Measurements from ENCODE around the gene FAM151B.

The FAM151B gene

DNA sequence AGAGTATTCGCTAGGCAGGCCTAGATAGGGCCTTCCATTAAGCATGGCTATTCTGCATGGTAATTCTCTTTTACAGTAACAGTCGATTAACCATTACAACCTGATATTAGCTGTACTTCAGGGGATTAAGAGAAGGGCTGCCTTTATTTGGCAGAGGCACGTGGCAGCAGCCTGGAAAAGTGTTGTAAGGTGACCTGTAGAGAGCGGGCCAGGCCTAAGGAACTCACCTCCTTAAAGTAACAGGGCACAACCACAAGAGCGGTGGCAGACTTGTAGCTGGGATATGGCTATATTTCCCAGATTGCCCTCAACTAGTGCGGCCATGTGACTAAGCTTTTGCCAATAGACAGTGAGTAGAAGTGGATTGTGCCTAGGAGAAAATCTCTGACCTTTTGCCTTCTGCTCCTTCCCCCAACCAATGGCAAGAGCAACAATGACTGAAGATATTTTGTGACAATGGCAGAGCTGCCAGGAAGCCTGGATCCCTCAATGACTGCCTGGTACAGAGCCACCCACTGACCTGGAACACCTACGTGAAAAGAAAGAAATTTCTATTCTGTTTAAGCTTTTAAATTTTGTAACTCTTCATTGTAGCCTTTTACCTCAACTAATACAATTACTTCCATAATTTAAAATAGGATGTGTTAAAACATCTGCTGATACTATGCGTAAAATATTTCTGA is 101.1 kb downstream of the FAM151B start:
- no peak for DNase-seq (ENCODE audit: low spot score)
- TF ChIP-seq, protein P1, sequence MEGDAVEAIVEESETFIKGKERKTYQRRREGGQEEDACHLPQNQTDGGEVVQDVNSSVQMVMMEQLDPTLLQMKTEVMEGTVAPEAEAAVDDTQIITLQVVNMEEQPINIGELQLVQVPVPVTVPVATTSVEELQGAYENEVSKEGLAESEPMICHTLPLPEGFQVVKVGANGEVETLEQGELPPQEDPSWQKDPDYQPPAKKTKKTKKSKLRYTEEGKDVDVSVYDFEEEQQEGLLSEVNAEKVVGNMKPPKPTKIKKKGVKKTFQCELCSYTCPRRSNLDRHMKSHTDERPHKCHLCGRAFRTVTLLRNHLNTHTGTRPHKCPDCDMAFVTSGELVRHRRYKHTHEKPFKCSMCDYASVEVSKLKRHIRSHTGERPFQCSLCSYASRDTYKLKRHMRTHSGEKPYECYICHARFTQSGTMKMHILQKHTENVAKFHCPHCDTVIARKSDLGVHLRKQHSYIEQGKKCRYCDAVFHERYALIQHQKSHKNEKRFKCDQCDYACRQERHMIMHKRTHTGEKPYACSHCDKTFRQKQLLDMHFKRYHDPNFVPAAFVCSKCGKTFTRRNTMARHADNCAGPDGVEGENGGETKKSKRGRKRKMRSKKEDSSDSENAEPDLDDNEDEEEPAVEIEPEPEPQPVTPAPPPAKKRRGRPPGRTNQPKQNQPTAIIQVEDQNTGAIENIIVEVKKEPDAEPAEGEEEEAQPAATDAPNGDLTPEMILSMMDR (IDR thresholded peaks at IDR 0.05; ENCODE audit: extremely low read depth, missing control alignments), result no peak

DNA sequence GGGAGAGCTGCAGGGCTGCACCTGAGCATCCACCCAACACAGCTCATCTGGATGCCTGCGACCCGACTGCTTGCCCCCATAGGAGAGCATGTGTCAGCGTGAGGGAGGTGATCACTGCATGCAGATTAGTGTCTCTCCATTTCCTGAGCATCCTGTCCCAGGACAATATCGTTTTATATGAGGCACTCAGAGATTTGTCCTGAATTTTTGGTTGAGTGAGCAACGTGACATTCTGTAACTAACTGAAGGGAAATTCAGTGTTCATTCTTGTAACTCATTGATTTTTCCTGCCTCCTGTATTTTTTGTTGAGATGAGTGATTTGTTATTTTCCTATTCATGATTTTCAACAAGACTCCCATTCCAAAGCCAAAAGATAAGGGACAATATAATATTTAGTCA is 102.9 kb downstream of the FAM151B start:
- no peak for DNase-seq (ENCODE audit: low spot score)
- TF ChIP-seq, protein P1 (IDR thresholded peaks at IDR 0.05; ENCODE audit: extremely low read depth, missing control alignments), result no peak

DNA sequence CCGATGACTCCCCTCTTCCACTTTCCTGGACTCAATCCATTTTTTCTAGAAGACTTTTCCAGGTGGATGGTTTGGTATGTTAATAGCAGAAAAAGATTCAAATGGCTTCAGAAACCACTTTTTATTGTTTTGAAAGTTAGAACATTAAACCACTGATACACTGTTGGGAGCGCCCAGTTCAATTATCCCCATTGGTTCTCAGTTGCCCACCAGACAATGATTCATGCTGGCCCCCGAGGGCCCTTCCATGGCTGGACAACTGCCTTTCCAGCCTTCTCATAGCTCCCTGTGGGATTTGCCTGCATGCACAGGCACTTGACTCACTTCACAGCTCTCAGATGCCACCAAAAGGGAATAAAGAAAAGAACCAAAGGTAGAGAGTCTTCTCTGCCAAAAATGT is 103.5 kb downstream of the FAM151B start:
- DNase-seq (ENCODE audit: low spot score), result no peak
- TF ChIP-seq, protein P1 (IDR thresholded peaks at IDR 0.05; ENCODE audit: extremely low read depth, missing control alignments), result no peak

DNA sequence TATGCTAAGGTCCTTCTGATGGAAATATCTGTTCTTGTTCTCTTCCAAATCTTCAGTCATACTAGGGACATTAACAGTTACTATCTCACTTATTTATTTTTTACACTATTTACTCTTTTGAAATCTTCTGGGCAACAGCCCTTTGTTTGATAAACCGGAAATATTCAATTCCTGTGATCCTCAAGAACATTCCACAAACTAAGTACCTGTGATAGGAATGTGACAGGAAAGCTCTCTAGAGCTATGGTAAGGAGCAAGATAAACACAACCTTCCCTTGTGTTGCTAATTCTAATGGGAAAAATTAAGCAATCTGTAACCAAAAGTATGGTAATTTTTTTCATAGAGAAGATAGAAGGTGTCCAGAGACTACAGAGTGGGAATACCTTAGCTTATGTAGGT is 104.2 kb downstream of the FAM151B start:
- no peak for DNase-seq (ENCODE audit: low spot score)
- TF ChIP-seq, protein P1 (IDR thresholded peaks at IDR 0.05; ENCODE audit: extremely low read depth, missing control alignments), result no peak
